Lower lobe of right lung (tissue), 2 donors: ENCODE results near the gene SPAG16. TPM values are rescaled to one million over a fixed set of nuclear protein-coding genes. Genes with fewer than 3 reads are reported as not detected.
"Not testable (repeated sequence)": the region's sequence is repeated elsewhere in the genome, so short reads cannot be mapped to it uniquely, and the experiment has no call there.

Source experiments
- ATAC-seq, 2 donors: fragments of 200-7000 bp; cut with Tn5 transposase; one replicate each; pipeline ENCODE4 v1.9.1; 2020 to 2022; ENCODE audit warnings: mild to moderate bottlenecking in 2 of 2, moderate library complexity in 2 of 2
- DNase-seq: peaks from one replicate; pipeline ENCODE4 v3.0.0-alpha.2; 2020
- H3K27ac ChIP-seq: fragments of 200-600 bp; one replicate; pipeline ENCODE4 v1.8.0; 2022
- H3K27me3 ChIP-seq: fragments of 200-600 bp; one replicate; pipeline ENCODE4 v1.8.0; 2022; ENCODE audit warnings: low read depth
- H3K36me3 ChIP-seq: fragments of 200-600 bp; one replicate; pipeline ENCODE4 v1.8.0; 2022; ENCODE audit warnings: mild to moderate bottlenecking
- H3K4me1 ChIP-seq: fragments of 200-600 bp; one replicate; pipeline ENCODE4 v1.8.0; 2022
- H3K4me3 ChIP-seq: fragments of 200-600 bp; one replicate; pipeline ENCODE4 v1.8.0; 2022; ENCODE audit warnings: mild to moderate bottlenecking
- H3K9me3 ChIP-seq: fragments of 200-600 bp; one replicate; pipeline ENCODE4 v1.8.0; 2022
- CTCF ChIP-seq: fragments of 200-600 bp; IDR thresholded peaks from one replicate; pipeline ENCODE4 v1.8.0; 2022; ENCODE audit warnings: antibody characterized with exemption, mild to moderate bottlenecking
- intact Hi-C: fragments of 100-400 bp; cut with DNase I; formaldehyde crosslinking; loops from one replicate; pipeline ENCODE4 v1.11.0; 2022
- total RNA-seq: library from RNA; stranded (reverse); fragmentation: NEBNext Ultra II Directional; extraction: Animal tissue kit (Norgen Biotek cat#: 25700); gene quantifications from one replicate; pipeline ENCODE4 v1.2.1, GENCODE V29; 2021
- donor health status: DM: no; HTN: yes; CAD: no; lungs with severe emphysema.

SPAG16 gene
- total RNA-seq, 1 donor from 2014 or later: 16.7 TPM

GRCh38 chr2:213980883-213981282 is 696.6 kb downstream of the SPAG16 start:
- TF ChIP-seq CTCF: no peak
- Histone ChIP-seq H3K27me3 (no peaks in the 10 kb centered on the region), H3K27ac (no peak overlapping the region), H3K36me3 (no peaks in the 10 kb centered on the region), H3K9me3 (no peaks in the 10 kb centered on the region), H3K4me3 (no peak overlapping the region), H3K4me1 (no peaks in the 10 kb centered on the region)
- intact Hi-C loops: no loop called here
- DNase-seq (no peak), ATAC-seq (no peak)

GRCh38 chr2:213989207-213989606 is 704.9 kb downstream of the SPAG16 start:
- no peak for DNase-seq
- Histone ChIP-seq H3K9me3 (no peaks in the 10 kb centered on the region), H3K27me3 (no peaks in the 10 kb centered on the region), H3K36me3 (no peaks in the 10 kb centered on the region), H3K27ac (no peak overlapping the region), H3K4me1 (no peaks in the 10 kb centered on the region), H3K4me3 (no peak overlapping the region)
- ATAC-seq: no peak
- no peak for TF ChIP-seq CTCF
- intact Hi-C loops: no loop called here

GRCh38 chr2:213991453-213992108 is 707.3 kb downstream of the SPAG16 start:
- no peak overlapping the region for H3K27ac ChIP-seq
- intact Hi-C loops: no loop called here
- DNase-seq (no peak), ATAC-seq (no peak)
- no peaks in the 10 kb centered on the region for H3K9me3 ChIP-seq
- H3K4me3 ChIP-seq: no peak overlapping the region
- TF ChIP-seq CTCF: no peak
- no peaks in the 10 kb centered on the region for H3K36me3 ChIP-seq
- no peaks in the 10 kb centered on the region for H3K4me1 ChIP-seq
- no peaks in the 10 kb centered on the region for H3K27me3 ChIP-seq

GRCh38 chr2:213995400-213996105 is 711.3 kb downstream of the SPAG16 start:
- no peaks in the 10 kb centered on the region for H3K4me1 ChIP-seq
- TF ChIP-seq CTCF: no peak

GRCh38 chr2:213998976-213999375 is 714.7 kb downstream of the SPAG16 start:
- H3K36me3 ChIP-seq, H3K27ac ChIP-seq, H3K9me3 ChIP-seq, H3K4me3 ChIP-seq, intact Hi-C loops, H3K27me3 ChIP-seq, H3K4me1 ChIP-seq, ATAC-seq, DNase-seq: not testable (repeated sequence)

More at GRCh38 chr2:213995400-213996105, 711.3 kb downstream of the SPAG16 start:
- DNase-seq (no peak), ATAC-seq (no peak)
- Histone ChIP-seq H3K27me3 (no peaks in the 10 kb centered on the region), H3K36me3 (no peaks in the 10 kb centered on the region), H3K4me3 (no peak overlapping the region), H3K9me3 (no peaks in the 10 kb centered on the region), H3K27ac (no peak overlapping the region)
- intact Hi-C loops: no loop called here

- H3K9me3 ChIP-seq: peaks cover 5% of the 10 kb centered on the region
- intact Hi-C loops: no loop called here
These were observed 720.2 kb downstream of the SPAG16 start for GRCh38 chr2:214004463-214004862.

More at GRCh38 chr2:214004463-214004862, 720.2 kb downstream of the SPAG16 start:
- Histone ChIP-seq H3K4me1 (no peaks in the 10 kb centered on the region), H3K4me3 (no peak overlapping the region), H3K27ac (no peak overlapping the region), H3K27me3 (no peaks in the 10 kb centered on the region), H3K36me3 (no peaks in the 10 kb centered on the region)
- TF ChIP-seq CTCF: no peak
- ATAC-seq (no peak), DNase-seq (no peak)
